HG02623 (cell line): ENCODE results near the gene NRAP.

ENCODE experiments used
- ATAC-seq: cut with Tn5 transposase; IDR thresholded peaks from one replicate; pipeline ENCODE4 v1.9.1; 2021; ENCODE audit warnings: moderate library complexity; ENCODE audit not compliant: unreplicated experiment

The NRAP gene

DNA sequence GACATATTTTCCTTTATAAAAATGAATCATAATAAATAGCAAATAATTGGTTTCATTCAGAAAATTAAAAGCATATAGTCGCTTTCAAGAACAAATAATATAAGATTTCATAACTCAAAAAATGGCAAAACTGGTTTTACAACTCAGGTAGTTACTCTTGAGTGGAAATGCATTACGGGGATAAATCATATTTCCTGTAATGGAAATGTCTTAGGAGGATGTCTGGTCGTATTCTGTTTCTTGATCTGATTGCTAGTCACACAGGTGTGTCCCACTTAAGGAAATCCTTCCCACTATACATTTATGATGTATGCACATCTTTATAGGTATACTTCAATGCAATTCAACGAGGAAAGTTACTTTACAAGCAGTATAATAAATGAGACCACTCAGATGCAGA, 20.7 kb downstream of the NRAP start:
- no peak for ATAC-seq

DNA sequence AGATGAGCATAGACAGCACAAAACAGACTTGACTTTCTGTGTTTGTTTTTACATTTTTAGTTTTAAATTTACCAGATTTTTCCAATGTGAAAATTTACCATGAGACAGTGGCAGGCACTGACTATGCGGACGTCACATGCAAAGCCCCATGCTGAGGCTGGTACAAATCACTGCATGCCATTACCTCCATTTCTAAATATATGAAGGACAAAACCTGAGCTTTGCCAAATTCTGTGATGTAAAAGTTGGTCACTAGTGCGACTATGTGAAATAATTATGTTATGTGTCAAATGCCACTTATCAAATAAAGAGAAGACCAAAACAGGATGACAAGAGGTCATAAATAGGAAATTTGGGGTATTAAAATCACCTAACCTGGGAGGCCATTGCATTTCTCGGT, 22.1 kb downstream of the NRAP start:
- ATAC-seq: no peak

DNA sequence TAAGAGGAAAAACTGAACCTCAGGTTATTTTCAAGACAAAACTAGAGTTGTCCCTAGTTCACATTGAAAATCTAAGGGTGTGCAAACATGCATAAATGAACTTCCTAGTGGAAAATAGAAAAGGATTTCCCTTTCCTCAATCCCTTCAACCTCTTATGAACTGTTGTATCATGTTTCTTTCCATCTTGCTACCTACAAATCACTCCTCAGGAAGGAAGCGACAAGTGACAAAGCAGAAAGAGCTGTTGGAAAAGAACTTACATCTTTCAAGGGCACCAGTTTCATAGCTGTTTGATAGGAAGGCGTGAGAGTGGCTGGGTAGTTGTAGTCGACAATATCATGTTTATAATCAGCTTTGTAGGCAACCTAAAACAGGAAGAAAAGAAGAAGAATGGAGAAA, 23.9 kb downstream of the NRAP start:
- no peak for ATAC-seq

DNA sequence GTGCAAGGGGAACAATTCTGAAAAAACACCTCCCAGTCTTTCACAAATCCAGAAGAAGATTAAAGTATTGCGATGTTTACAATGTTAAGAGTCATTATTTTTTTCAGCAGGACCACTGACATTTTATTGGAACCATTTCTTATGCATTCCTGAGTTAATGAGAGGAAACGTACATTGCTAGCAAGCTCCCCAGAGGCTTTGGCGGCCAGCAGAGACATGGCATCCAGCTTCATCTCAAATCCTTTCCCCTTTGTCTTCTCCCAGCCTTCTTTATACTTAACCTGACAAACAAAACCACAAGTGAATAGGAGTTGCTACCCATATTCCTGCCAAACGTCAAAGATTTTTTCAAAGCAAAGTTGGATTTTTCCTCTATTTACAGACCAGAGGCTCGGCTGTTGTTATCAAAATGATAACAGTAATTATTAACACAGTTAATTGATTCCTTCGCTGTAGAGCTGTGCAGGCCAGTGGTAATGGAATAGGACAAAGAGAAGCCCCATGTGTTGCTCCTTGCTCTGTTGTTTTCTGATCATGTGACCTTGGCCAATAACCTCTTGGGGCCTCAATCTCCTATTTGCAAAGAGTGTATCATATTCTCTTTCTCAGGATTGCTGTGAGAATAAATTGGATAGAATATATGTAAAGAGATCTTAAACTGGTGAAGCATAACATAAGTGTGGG, 32.0 kb downstream of the NRAP start:
- ATAC-seq: no peak

DNA sequence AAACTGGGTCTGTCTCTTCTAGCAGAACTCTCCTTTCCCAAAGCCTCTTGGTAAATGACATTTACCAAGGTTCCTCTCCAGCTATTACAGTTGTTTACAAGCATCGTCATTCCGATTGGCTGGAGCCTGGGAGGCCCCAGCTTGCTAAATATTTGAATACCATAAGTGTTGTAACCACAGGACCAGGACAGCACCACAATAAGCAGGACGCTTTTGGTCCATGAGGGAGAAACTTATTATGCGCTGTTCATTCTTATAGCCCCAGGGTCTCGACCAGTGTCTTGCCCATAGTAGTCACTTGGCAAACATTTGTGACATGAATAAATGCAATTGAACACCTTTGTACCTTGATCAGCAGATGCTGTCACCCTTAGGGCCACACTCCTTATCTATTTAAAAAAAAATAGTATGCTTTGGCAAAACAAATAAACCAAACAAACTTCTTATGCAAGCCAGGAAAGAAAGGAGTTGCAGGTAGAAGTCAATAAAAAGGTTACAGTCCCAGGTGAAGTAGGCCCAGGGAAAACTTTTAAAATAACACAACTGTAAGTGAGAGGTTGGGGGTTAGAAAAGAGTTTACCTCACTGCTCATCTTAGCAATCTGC, 32.8 kb downstream of the NRAP start:
- ATAC-seq: no peak

DNA sequence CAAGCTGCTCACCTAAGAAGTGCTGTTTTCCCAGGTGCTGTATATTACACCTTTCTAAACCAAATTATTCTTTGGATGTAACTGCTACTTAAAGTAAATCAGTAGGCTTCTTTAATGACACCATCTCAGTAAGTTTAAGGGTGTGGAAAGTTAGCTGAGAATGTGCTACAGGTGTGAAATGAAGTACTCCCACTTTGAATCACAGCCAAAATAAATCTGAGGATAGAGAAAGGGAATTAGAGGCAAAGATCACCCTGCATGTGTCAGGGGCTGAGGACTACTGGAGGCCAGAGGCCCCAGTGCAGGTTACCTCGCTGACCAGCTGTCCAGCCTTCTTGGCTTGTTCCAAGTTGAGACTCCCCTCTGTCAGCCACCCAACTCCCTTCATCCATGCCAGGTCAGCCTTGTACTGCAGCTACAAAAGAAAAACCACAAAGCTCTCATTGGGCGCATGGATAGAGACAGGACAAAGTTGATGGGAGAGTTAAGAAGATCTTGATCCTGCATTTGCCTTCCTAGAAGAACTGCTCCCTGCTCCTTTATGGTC, 35.2 kb downstream of the NRAP start:
- no peak for ATAC-seq

DNA sequence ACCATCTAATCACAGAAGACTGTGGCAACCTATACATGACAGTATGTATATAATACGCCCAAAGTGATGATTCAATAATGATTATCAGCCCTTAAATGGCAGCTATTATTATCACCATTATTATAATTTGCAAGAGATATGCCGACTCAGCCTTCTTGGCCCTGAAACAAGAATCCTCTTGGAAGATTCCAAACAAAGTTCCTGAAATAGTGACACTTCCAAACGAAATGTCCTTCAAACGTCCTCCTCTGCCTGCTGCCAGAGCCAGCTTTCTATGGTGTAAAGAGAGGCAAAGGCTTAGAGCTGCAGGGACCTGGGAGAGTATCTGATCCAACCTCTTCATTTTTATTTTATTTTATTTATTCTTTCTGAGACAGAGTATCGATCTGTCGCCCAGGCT, 36.0 kb downstream of the NRAP start:
- ATAC-seq: no peak

DNA sequence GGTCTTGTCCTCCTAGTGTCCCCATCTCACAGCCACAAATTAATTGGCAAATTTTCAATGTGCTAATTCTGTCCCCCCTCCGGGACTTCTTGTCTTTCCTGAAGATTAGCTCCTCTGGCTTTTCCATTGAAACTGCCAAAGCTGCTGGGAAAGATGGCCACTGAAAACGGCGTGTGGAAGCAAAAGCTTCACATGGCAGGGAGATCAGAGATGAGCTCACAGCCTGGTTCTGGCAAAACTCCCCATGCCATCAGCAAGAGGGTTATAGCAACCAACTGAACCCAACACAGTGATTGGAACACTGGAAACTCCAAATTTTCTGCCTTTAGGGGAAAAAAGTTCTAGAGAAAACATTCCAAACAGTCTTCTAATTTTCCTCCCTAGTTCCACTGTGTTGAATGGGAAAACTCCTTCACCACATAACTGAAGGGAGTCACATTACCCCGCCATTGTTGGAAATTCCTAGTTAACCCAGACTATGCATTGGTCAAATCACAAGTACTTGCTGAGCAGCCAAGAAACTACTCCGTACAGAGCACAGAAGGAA, 37.0 kb downstream of the NRAP start:
- ATAC-seq: no peak

DNA sequence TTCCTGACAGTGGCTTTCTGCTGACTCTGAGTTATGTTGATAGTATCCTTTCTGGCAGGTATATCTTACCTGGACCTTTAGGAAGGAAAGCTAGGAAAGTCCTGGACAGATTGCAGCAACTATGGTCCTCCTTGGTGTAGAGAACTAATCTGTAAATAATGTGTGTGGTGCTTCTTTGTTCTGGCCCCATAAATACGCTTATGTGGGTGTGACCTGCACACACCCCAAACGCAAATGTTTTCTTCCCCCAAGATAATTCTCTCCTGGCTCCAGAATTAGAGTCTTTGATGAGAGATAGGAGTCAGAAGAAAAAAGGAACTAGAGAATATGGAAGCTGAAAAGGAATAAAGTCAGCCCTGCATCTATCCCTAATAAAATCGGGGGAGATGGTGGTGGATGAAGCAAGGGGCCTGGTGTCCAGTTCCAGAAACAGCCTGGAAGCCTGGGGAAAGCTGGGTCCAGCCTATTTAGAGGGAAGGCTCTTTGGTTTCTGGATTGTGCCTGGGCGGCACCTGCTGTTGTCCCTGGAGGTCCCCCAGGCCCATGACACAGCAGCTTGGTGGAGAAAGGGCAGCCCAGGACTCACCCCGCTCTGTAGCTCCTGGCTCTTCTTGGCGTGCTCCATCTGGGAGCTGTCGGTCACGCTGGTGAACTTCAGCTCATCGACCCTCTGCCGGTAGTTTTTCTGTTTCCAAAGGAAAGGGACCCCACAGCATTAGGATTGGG, 38.2 kb downstream of the NRAP start:
- ATAC-seq: no peak

DNA sequence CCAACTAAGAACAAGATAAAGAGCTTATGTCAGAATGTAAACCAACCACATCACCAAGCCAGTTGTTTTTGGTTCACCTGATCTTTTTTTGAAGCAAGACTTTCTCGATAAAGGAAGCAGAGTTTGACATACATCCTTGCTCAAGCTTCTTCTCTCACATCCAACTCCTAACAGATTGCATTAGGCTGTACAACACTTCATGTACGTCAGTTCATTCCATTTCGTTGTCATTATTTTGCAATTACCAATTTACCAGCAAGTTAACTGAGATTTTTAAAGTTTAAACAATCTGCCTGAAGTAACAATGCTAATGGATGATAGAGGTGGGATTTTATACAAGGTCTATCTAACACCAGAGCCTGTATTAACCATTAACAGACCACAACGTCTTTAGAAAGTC, 41.0 kb downstream of the NRAP start:
- no peak for ATAC-seq

DNA sequence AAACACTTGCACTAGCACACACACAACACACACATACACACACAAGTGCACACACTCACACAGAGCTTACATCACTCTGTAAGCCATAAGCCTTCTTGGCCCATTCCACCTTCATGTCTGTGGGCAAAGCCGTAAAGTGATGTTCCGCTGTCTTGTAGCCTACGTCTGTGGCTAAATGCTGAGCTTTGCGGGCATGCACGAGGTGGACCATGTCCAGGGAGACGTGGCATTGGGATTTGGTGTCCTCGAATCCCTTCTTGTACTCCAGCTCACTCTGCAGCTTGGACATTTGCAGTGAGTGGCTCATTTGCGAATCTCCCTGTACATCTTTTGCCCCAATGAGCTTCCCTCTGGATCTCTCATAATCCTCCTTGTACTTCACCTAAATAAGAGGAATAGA, 42.0 kb downstream of the NRAP start:
- no peak for ATAC-seq

DNA sequence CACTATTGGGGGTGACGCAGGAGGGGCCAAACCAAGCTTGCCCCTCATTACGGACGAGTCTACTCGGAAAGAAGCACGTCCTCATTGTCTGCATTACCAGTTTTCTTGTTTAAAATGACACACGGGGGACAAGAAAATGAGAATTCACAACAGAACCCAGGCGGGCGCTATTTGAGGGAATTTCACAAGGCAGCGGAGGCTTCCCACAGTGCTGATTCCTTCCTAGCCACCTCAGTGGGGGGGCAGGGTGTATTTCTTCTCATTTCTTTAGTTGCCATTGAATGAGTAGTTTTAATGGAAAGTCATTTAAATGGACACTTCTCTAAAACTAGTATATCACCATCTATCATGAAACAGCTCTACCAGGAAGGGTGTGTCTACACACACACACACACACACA, 42.9 kb downstream of the NRAP start:
- ATAC-seq: no peak

DNA sequence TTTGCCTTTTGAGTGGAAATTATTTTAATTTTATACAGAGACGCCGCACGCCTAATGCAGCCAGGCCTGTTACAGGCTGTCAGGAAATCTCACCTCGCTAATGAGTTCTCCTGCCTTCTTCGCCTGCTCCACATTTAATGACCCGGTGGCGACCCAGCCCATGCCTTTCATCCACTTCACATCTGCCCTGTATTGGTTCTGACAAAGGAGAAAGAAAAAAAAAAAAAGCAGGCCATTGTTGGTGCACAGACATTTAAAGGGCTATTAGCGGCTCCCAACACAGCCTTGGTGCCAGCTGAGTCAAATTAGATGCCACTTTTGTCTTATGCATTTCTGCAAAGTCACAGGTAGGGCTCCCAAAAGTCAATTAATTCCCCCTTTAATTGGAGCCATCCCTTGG, 43.3 kb downstream of the NRAP start:
- no peak for ATAC-seq

DNA sequence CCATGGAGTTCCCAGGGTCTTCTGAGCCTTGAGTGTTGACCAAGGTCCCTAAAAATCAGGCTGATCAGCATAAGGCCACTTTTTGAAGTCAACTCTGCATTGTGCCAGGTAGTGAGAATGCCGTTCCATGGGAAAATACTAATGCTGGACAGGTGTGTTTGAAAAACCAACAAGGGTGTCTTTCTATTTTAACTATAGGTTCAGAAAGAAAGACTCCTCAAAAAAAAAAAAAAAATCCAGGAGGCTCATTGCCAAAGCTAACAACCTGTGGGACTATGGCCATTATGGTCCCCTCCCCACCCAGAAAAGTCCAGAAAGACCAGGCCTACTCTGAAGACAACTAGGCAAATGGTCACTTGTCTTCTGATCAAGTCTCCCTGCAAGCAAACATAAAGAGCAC, 44.4 kb downstream of the NRAP start:
- no peak for ATAC-seq

DNA sequence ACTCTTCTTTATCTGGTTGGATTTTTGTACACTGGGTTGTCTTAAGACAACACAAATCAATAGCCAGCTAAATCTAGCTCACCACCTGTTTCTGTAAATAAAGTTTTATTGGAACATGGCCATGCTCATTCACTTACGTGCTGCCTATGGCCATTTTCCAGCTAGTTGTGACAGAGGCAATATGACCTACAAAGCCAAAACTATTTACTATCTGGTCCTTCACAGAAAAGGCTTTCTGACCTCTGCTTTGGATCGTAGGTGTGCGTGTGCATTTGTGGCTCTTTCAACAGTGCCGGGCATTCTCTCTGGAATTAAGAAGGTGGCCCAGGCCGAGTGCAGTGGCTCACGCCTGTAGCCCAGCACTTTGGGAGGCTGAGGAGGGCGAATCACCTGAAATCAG, 45.5 kb downstream of the NRAP start:
- ATAC-seq: no peak

DNA sequence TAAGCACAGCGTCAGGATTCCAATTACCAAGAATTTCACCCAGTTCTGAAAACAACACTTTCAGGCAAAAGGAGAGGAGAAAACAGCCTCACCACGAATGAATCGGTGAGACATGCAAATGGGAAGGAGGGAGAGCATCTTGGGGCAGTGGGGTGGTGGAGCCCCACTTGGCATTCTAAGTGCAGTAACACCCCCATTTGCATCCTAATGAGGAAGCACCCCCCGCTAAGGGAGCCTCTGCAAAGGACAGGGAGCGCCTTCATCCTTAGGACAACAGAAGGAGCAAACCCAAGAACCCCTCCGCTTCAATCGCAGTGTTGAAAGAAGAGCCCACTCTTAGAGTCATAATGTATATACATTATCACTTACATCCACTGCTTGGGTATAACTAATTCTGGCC, 46.8 kb downstream of the NRAP start:
- no peak for ATAC-seq

DNA sequence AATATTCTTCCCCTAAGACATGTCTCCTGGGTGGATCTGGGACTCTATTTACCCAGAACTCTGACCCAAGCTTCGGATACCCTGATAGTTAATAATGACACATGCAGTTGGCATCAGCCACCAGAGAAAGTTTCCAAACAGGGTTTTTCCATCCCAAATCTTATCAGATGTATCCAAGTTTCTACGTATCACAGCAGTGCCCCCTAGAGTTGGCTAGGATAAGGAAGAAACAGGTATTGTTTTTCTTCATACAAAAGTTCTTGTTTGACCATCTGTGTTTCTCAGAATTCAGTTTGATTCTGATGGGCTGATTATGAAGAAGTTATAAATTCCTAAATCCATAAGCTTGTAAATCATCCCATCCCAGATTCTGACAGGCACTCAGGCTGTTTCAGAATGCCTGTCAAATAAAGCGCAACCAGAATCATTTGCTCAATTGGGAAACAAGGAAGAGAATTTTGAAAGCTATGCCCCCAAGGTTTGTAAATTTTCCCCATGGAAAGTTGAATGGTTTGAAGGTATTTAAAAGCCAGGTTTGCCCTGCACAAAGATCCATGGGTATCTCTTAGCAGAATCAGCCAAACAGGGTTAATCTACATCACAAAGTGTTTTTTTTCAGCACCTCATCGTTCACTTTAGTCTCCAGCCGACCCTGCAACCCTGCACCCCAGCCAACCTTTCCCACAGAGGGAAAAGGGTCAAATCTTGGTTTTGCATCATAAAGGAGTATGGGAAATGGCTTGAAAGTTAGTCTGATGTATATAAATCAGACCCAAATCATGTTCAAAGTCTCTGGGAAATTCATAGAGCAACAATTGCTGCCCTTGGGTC, 47.4 kb downstream of the NRAP start:
- no peak for ATAC-seq

DNA sequence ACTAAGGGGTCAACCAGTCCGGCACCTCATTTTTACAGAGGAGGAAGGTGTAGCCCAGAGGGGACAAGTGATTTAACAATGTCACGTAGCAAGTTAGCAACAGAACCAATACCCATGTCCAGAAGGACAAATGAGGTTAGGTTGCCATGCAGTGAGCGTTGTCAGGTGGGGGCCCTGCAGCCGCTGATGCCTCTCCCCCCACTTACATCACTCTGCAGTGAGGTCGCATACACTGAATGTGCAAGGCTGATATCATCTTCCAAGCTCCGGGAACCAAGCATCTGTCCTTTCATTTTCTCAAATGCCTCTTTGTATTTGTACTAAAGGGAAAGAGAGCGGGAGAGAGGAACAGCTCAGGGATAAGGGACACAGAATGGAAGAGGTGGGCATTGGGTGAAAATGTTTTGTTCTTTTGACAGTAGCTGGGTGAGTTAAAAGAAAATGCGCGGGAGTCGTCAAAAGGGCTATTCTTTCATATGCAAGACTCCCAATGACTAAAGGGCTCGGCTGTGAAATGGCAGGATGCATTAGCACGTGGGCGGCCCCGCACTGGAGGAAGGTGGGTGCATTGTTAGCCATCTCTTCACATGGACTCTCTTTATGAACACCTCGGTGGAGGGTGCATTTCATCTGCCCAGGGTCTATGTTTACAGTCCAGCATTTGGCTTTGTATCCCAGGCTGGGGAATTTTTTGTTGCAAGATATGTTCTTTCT, 49.7 kb downstream of the NRAP start:
- no peak for ATAC-seq

DNA sequence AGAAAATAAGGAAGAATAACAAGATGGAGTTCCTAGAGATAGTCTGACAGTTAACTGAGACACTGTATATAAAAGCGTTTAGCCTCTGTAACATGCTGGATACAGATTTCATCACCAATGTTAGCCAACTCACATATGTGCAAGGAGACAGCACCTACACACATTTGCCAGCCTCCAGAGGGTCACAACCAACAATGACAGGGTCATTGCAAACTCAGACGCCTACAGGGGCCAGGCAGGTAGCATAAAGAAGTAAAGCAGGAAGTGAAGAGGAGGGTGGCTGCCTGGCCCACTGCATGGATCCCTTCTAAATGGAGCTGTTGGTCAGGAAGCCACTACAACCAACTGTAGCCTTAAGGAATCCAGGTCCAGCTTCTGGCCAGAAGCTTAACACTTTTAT, 50.4 kb downstream of the NRAP start:
- no peak for ATAC-seq

DNA sequence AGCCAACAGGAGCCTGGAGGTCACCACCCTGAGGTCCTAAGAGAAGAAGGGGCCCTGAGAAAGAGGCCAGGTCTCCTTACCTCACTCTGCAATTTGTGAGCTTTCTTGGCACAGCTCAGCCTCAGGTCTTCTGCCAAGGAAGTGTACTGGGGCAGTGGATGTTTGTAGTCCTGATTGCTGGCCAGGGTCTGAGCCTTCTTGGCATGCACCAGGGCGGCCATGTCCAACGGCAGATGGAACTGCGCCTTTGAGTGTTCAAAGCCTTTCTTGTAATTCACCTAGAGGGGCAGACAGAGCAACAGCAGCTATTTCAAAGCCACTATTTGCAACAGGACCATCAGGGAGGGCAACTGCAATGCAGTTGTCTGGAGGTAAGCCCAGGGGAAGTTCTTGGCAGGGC, 51.7 kb downstream of the NRAP start:
- ATAC-seq: no peak
